GM12801 (cell line): ENCODE results near the gene ZNF17.

Experiments used
- CTCF ChIP-seq: IDR thresholded peaks from one replicate; pipeline ENCODE4 v1.5.1; 2011; ENCODE audit warnings: control low read depth; ENCODE audit not compliant: insufficient read length; ENCODE audit errors: extremely low read depth

ZNF17 gene

GRCh38 chr19:57377498-57378146, 33.3 kb upstream of the ZNF17 start:
- no peak for TF ChIP-seq CTCF

DNA sequence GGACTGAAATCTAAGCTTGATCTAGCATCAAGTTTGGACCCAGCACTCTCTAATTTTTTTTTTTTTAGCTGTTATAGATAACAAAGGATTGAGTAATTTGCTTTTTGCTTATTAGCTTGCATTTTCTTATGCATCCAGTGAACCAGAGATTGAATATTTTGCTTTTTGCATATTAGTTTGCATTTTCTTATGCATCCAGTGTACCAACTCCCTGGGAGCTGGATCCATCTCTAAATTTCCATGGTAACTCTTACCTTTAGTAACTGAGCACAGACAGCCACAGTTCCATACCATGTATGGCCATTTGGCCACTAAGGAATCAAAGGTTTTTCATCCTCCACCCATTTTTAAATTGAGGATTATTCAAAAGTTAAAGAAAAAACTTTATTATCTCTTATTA, 30.0 kb upstream of the ZNF17 start:
- TF ChIP-seq CTCF = no peak

DNA sequence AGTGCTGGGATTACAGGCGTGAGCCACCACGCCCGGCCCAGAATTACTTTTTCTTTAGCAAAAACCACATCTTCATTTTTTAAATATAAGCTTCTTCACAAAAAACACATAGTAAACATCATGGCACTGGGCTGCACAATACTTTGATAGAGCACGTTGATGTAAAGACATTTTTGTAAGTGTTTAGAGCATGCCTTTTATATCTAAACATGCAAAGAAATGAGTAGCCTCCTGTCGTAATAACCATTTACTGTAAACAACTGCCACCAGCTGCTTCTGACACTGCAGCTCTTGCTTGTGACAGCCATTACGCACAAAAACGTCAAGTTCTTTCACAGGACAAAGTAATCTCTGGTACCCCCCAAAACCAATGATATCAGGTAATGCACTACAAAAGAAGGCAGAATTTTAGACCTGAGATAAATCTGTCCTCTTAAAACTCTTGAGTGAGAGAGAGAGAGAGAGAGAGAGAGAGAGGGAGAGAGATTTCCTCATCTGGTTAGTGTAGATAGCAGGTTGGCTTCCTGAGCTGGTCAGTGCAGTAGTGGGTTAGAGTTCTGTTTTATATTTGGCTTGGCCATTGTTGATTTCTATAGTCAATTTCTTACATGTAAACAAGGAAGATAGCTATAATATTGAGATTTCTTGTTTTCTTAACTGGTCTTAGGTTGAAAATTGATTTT, 28.0 kb upstream of the ZNF17 start:
- no peak for TF ChIP-seq CTCF

- TF ChIP-seq CTCF = no peak
Measured at GRCh38 chr19:57389194-57389729, 21.7 kb upstream of the ZNF17 start.

DNA sequence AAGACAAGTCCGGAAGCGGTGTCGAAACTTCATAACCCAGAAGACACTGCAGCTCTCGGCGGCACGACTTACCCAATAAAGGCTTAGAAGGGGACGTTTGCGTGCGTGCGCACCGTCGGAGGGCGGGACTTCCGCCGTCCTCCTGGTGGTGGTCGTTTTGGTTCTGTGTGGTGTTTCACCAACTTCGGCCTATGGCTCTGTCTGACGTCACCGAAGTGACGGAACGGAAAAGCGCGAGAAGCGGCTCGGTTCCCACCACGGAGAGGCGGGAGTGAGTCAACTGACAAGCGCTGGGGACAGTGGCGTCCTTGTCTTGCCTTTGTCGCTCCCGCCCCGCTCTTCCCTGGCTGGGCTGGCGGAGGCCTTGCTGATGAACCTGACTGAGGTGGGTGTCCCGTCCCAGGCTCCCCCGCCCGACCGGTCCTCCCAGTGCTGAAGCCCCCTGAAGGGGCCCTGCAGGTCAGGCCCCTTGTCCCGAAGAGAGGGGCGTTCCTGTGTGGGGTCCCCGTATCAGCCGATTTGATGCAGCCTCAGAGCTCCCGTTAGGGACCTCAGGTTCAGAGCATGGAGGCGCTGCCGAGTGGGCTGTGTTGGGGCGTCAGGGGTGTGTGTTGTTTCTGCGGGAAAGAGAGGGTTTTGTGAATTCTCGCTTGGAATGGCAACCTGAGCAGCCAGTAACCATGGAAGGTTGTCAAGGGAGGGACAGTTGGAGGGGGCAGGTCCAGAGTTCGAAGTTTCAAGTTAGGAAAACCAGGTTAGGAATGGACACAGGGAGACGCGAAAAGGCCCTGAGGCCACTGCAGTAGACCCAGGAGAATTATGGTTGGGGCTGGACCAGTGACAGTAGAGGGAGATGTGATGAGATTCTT, 21.0 kb upstream of the ZNF17 start, which contains the start of gene ZNF548:
Gene ZNF548, plus strand, starts transcription at position 125 of the 869 bp plus-strand sequence. Its CDS starts 246 bp downstream, at position 371.
- TF ChIP-seq CTCF = no peak

- TF ChIP-seq CTCF = no peak
Measured at GRCh38 chr19:57395710-57396109, 15.3 kb upstream of the ZNF17 start.

GRCh38 chr19:57398868-57399267, 12.1 kb upstream of the ZNF17 start:
- no peak for TF ChIP-seq CTCF
